Esophagus muscularis mucosa (tissue), 4 donors: ENCODE data around the gene ZBTB7B.

Experiments
- CTCF ChIP-seq, 3 experiments: fragments of 200-600 bp in 2 of 3; fragments of 450-650 bp in 1 of 3; sonication (generic) in 2 of 3; IDR thresholded peaks; one replicate each; pipeline ENCODE4 v1.5.1; 2017 to 2019; ENCODE audit warnings: antibody characterized with exemption in 3 of 3, mild to moderate bottlenecking in 2 of 3, moderate library complexity in 1 of 3
- EP300 ChIP-seq: sonication (generic); formaldehyde crosslinking; IDR thresholded peaks from one replicate; pipeline ENCODE4 v1.6.1; 2017; ENCODE audit warnings: antibody characterized with exemption
- POLR2A ChIP-seq: fragments of 450-650 bp; IDR thresholded peaks from one replicate; pipeline ENCODE4 v1.6.1; 2017; ENCODE audit warnings: antibody characterized with exemption, moderate library complexity, mild to moderate bottlenecking, low read depth
- POLR2AphosphoS5 ChIP-seq, 2 donors: sonication (generic); formaldehyde crosslinking; IDR thresholded peaks; one replicate each; pipeline ENCODE4 v1.6.1; 2017; ENCODE audit warnings: antibody characterized with exemption in 2 of 2

GRCh38 chr1:155022927-155023236 is 20.3 kb downstream of the ZBTB7B start:
- TF ChIP-seq CTCF (IDR thresholded peaks at IDR 0.05): no peak
- TF ChIP-seq POLR2AphosphoS5 (IDR thresholded peaks at IDR 0.05): no peak
- TF ChIP-seq POLR2A: no peak
- no peak for TF ChIP-seq EP300
